Epithelial cell of proximal tubule (primary cell): ENCODE measurements around the gene ANKRD44. TPM values are rescaled to one million over a fixed set of nuclear protein-coding genes. Genes with fewer than 3 reads are reported as not detected.

Source experiments
- DNase-seq: peaks from one replicate; pipeline ENCODE4 v3.0.0-alpha.2; 2011; ENCODE audit warnings: low read depth
- H3K4me3 ChIP-seq: 2 replicates; pipeline ENCODE4 v1.5.1; 2011; ENCODE audit warnings: low read depth, mild to moderate bottlenecking, low read length
- total RNA-seq: library from RNA; depleted of rRNA; stranded (reverse); fragments of >200 nt; gene quantifications from 2 replicates; pipeline ENCODE4 v1.2.3, GENCODE V29; 2015
- TF ChIP-seq, protein P1 (sequence below): conservative IDR thresholded peaks from 2 replicates; pipeline ENCODE4 v1.5.1; 2012; ENCODE audit warnings: low read depth, mild to moderate bottlenecking, low read length

The ANKRD44 gene
- total RNA-seq, 1 donor from 2014 or later: 1.7 TPM

GRCh38 chr2:197256021-197256420, 54.6 kb downstream of the ANKRD44 start:
- no peak for DNase-seq
- H3K4me3 ChIP-seq: no peak overlapping the region
- TF ChIP-seq, protein P1, sequence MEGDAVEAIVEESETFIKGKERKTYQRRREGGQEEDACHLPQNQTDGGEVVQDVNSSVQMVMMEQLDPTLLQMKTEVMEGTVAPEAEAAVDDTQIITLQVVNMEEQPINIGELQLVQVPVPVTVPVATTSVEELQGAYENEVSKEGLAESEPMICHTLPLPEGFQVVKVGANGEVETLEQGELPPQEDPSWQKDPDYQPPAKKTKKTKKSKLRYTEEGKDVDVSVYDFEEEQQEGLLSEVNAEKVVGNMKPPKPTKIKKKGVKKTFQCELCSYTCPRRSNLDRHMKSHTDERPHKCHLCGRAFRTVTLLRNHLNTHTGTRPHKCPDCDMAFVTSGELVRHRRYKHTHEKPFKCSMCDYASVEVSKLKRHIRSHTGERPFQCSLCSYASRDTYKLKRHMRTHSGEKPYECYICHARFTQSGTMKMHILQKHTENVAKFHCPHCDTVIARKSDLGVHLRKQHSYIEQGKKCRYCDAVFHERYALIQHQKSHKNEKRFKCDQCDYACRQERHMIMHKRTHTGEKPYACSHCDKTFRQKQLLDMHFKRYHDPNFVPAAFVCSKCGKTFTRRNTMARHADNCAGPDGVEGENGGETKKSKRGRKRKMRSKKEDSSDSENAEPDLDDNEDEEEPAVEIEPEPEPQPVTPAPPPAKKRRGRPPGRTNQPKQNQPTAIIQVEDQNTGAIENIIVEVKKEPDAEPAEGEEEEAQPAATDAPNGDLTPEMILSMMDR: no peak

- no peak for DNase-seq
- TF ChIP-seq, protein P1: no peak
- H3K4me3 ChIP-seq: no peak overlapping the region
These were observed 55.0 kb downstream of the ANKRD44 start for GRCh38 chr2:197255543-197255942.

- TF ChIP-seq, protein P1: no peak
- no peak for DNase-seq
These were observed 55.6 kb downstream of the ANKRD44 start for GRCh38 chr2:197254776-197255530.

GRCh38 chr2:197251576-197251975, 59.0 kb downstream of the ANKRD44 start:
- no peak overlapping the region for H3K4me3 ChIP-seq
- TF ChIP-seq, protein P1: no peak
- DNase-seq: no peak

More at GRCh38 chr2:197254776-197255530, 55.6 kb downstream of the ANKRD44 start:
- no peak overlapping the region for H3K4me3 ChIP-seq

DNA sequence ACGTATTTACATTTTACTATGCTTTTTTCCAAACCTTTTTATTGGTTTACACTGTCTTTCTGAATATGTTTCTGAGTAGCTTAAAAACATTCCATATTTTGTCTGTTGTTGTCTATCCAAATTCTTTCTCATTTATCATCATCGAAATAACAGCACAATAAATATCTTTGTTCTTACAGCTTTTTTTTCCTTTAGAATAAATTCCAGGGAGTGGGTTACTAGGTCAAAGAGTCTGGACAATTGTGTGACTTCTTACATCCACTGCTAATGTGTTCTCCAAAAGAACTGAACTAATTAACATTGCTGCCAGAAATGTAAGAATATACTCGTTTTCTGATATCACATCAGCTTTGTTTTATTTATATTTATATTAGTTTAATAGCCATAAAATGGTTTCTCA, 59.4 kb downstream of the ANKRD44 start:
- no peak overlapping the region for H3K4me3 ChIP-seq
- TF ChIP-seq, protein P1: no peak
- no peak for DNase-seq

DNA sequence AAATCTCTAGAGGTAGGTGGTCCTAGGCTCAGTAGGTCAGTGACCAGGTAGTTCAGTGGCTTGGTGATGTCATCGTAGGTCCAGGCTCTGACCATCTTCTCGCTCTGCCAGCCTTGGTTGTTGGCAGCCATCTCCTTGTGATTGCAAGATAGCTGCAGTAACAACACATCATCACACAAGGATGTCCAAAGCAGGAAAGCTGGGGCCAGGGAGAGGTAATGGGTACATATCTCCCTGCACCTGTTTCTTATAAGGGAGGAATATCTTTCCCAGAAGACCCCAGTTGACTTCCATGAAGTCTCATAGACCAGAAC, 60.5 kb downstream of the ANKRD44 start:
- no peak overlapping the region for H3K4me3 ChIP-seq
- TF ChIP-seq, protein P1: no peak
- DNase-seq: no peak
